Measurements from ENCODE around the gene PDS5B. TPM values are rescaled to one million over a fixed set of nuclear protein-coding genes. Genes with fewer than 3 reads are reported as not detected.

Gene PDS5B
- total RNA-seq, 1 experiment from 2014 or later: 26.5 TPM

GRCh38 chr13:32676242-32676641 is 90.0 kb downstream of the PDS5B start:
- no TSS peak for BruUV-seq (replicated peaks)
- Histone ChIP-seq H3K27me3 (ENCODE audit: insufficient read depth, low read length) (no peaks in the 10 kb centered on the region), H3K4me3 (replicated peaks in 1 of 2; ENCODE audit: low read depth in 1 of 2, low read length in 2 of 2) (no peak overlapping the region), H3K9me3 (ENCODE audit: control insufficient read depth in 1 of 2, insufficient read depth in 1 of 2, low read depth in 1 of 2, low read length in 2 of 2) (no peaks in the 10 kb centered on the region), H4K20me1 (ENCODE audit: insufficient read depth) (no peaks in the 10 kb centered on the region), H3K36me3 (ENCODE audit: control insufficient read depth in 1 of 2, insufficient read depth in 2 of 2, low read length in 2 of 2) (peaks cover 0 to 14% of the 10 kb centered on the region in 2 experiments; a peak in 3 of 4 replicates), H2AFZ (ENCODE audit: low read depth, low read length, poor library complexity, severe bottlenecking) (no peak overlapping the region), H3K27ac (ENCODE audit: low read depth, low read length) (no peak overlapping the region), H3K4me1 (ENCODE audit: control insufficient read depth in 1 of 2, insufficient read depth in 2 of 2, low read length in 2 of 2) (no peaks in the 10 kb centered on the region), H3K79me2 (ENCODE audit: insufficient read depth, low read length) (no peaks in the 10 kb centered on the region), H3K4me2 (ENCODE audit: low read length) (no peak overlapping the region), H3K9me2 (ENCODE audit: insufficient read depth) (no peaks in the 10 kb centered on the region), H3K9ac (ENCODE audit: low read length) (no peak overlapping the region)
- intact Hi-C loops (cut with micrococcal nuclease): no loop called here
- POLR2A ChIA-PET: no interaction called here
- no peak for TF ChIP-seq ZNF274 (IDR thresholded peaks at IDR 0.05; ENCODE audit: low read depth, low read length)
- no peak for TF ChIP-seq RAD21 (IDR thresholded peaks at IDR 0.05; ENCODE audit: low read depth)
- TF ChIP-seq REST (IDR thresholded peaks at IDR 0.05; ENCODE audit: low read depth): no peak
- TF ChIP-seq ELF1 (IDR thresholded peaks at IDR 0.05; ENCODE audit: borderline replicate concordance, low read depth): no peak
- TF ChIP-seq POLR2AphosphoS5 (IDR thresholded peaks at IDR 0.05; ENCODE audit: low read depth, low read length): no peak
- no peak for TF ChIP-seq ATF3 (IDR thresholded peaks at IDR 0.05)
- TF ChIP-seq SIN3A (IDR thresholded peaks at IDR 0.05; ENCODE audit: low read depth): no peak
- TF ChIP-seq TCF7L2 (IDR thresholded peaks at IDR 0.05; ENCODE audit: borderline replicate concordance, extremely low read depth, insufficient read depth, insufficient read length): no peak
- TF ChIP-seq EZH2phosphoT487 (IDR thresholded peaks at IDR 0.05; ENCODE audit: borderline replicate concordance): no peak
- no peak for TF ChIP-seq CTCF (IDR thresholded peaks at IDR 0.05 in 2 of 3, conservative IDR thresholded peaks at IDR 0.05 in 1 of 3; ENCODE audit: borderline replicate concordance in 1 of 3, insufficient read depth in 1 of 3, low read depth in 2 of 3, low read length in 2 of 3)
- no peak for TF ChIP-seq FOSL1 (IDR thresholded peaks at IDR 0.05; ENCODE audit: low read depth)
- no peak for TF ChIP-seq ZBTB33 (IDR thresholded peaks at IDR 0.05; ENCODE audit: extremely low read depth, insufficient replicate concordance, low read length)
- no peak for TF ChIP-seq SRF (IDR thresholded peaks at IDR 0.05; ENCODE audit: low read depth)
- TF ChIP-seq EGR1 (IDR thresholded peaks at IDR 0.05; ENCODE audit: low read depth): no peak
- TF ChIP-seq ZFX (IDR thresholded peaks at IDR 0.05): no peak
- no peak for TF ChIP-seq CEBPB (IDR thresholded peaks at IDR 0.05; ENCODE audit: low read depth)
- no peak for TF ChIP-seq POLR2A (IDR thresholded peaks at IDR 0.05; ENCODE audit: borderline replicate concordance, extremely low read depth, insufficient read depth, insufficient read length)
- no peak for TF ChIP-seq CBX3 (IDR thresholded peaks at IDR 0.05; ENCODE audit: low read depth)
- TF ChIP-seq MAX (IDR thresholded peaks at IDR 0.05): no peak
- DNase-seq (ENCODE audit: low read depth, low spot score) (no peak), ATAC-seq (no peak)
- CTCF ChIA-PET: interaction anchor here (0.6 kb wide), 1 partner anchor 25 kb away, joined by 3 read pairs; no protein-coding TSS in a partner anchor
- RAD21 ChIA-PET (ENCODE audit: low non-redundant PET in 1 of 2, low total read pairs in 2 of 2, uncharacterized antibody in 2 of 2, unreplicated experiment in 2 of 2): interaction anchor here in 1 of 2 experiments (0.6 kb wide), 1 partner anchor 858 kb away, joined by 6 read pairs; no protein-coding TSS in a partner anchor

Measured in HCT116 (cell line).